Body of pancreas (tissue), 4 donors: ENCODE measurements around the gene GLCCI1. TPM values are rescaled to one million over a fixed set of nuclear protein-coding genes. Genes with fewer than 3 reads are reported as not detected.

Source experiments
- ATAC-seq: fragments of 150-250 bp; one replicate; pipeline ENCODE4 v1.9.1; 2016
- DNase-seq, 4 donors: peaks; one replicate each; pipeline ENCODE4 v3.0.0-alpha.2; 2019
- H3K27ac ChIP-seq, 4 donors: fragments of 200-600 bp; sonication (generic); 1 replicate in 3 of 4; 2 replicates in 1 of 4; pipeline versions ENCODE4 v1.5.1 to v1.6.1; 2016 to 2019; ENCODE audit warnings: mild to moderate bottlenecking in 1 of 4, mixed read lengths in 1 of 4, moderate library complexity in 1 of 4
- H3K27me3 ChIP-seq, 2 donors: fragments of 200-600 bp; sonication (generic); one replicate each; pipeline ENCODE4 v1.6.0; 2016; ENCODE audit warnings: mild to moderate bottlenecking in 1 of 2
- H3K36me3 ChIP-seq, 2 donors: fragments of 200-600 bp; sonication (generic); replicated peaks in 1 of 2; 2 replicates each; pipeline ENCODE4 v1.5.1; 2016; ENCODE audit warnings: low read depth in 2 of 2; ENCODE audit not compliant: insufficient read depth in 1 of 2
- H3K4me1 ChIP-seq: fragments of 200-600 bp; sonication (generic); one replicate; pipeline ENCODE4 v1.6.0; 2016
- H3K4me3 ChIP-seq, 2 donors: fragments of 200-600 bp; sonication (generic); 1 replicate in 1 of 2; 2 replicates in 1 of 2; pipeline ENCODE4 v1.5.1; 2016 to 2019
- H3K9me3 ChIP-seq, 3 donors: fragments of 200-600 bp; sonication (generic); 1 replicate in 2 of 3; 2 replicates in 1 of 3; pipeline ENCODE4 v1.5.1; 2016
- CTCF ChIP-seq, 7 experiments: fragments of 450-650 bp in 4 of 7; fragments of 200-600 bp in 3 of 7; sonication (generic) in 3 of 7; IDR thresholded peaks; one replicate each; pipeline ENCODE4 v1.5.1; 2016 to 2019; ENCODE audit warnings: antibody characterized with exemption in 7 of 7
- POLR2A ChIP-seq, 3 donors: fragments of 450-650 bp; IDR thresholded peaks; one replicate each; pipeline ENCODE4 v1.6.1; 2016; ENCODE audit warnings: antibody characterized with exemption in 3 of 3, mild to moderate bottlenecking in 2 of 3
- WGBS, 2 donors: methylation state at CpG; one replicate each; pipeline ENCODE4 v1.1.5; 2017; 5-methylcytosine and 5-hydroxymethylcytosine counted together
- intact Hi-C: fragments of 100-400 bp; cut with DNase I; formaldehyde crosslinking; loops from one replicate; pipeline ENCODE4 v1.15.1; 2023
- total RNA-seq, 2 donors: library from RNA; depleted of rRNA; stranded (reverse); fragments of >200 nt; gene quantifications; one replicate each; pipeline ENCODE4 v1.1.0, GENCODE V29; 2016

GLCCI1 gene
- total RNA-seq, 2 donors from 2014 or later, result 5.9 to 8.3 TPM

- H3K4me3 ChIP-seq, result no peak overlapping the region
- 84 to 93% methylated on average over 3 of the region's 3 CpGs for WGBS, 2 donors
- DNase-seq (no peak), ATAC-seq (no peak)
- H3K4me1 ChIP-seq, result no peaks in the 10 kb centered on the region
- TF ChIP-seq CTCF (IDR thresholded peaks at IDR 0.05), result no peak
- no peak for TF ChIP-seq POLR2A (IDR thresholded peaks at IDR 0.05)
- no peaks in the 10 kb centered on the region for H3K9me3 ChIP-seq
- H3K36me3 ChIP-seq, result no peaks in the 10 kb centered on the region
- no peak overlapping the region for H3K27ac ChIP-seq
- no peaks in the 10 kb centered on the region for H3K27me3 ChIP-seq
- intact Hi-C loops, result no loop called here
These were observed 8.1 kb downstream of the GLCCI1 start for GRCh38 chr7:7976677-7977076.

GRCh38 chr7:7977774-7978173, 9.2 kb downstream of the GLCCI1 start:
- DNase-seq (no peak), ATAC-seq (no peak)
- no peaks in the 10 kb centered on the region for H3K36me3 ChIP-seq
- TF ChIP-seq CTCF (IDR thresholded peaks at IDR 0.05) (no peak), POLR2A (IDR thresholded peaks at IDR 0.05) (no peak)
- no peaks in the 10 kb centered on the region for H3K4me1 ChIP-seq
- no peaks in the 10 kb centered on the region for H3K27me3 ChIP-seq
- H3K9me3 ChIP-seq, result no peaks in the 10 kb centered on the region
- WGBS, 2 donors, result 73 to 84% methylated on average over 2 of the region's 2 CpGs
- intact Hi-C loops, result no loop called here
- no peak overlapping the region for H3K4me3 ChIP-seq
- H3K27ac ChIP-seq, result no peak overlapping the region

- TF ChIP-seq POLR2A (IDR thresholded peaks at IDR 0.05), result no peak
- TF ChIP-seq CTCF (IDR thresholded peaks at IDR 0.05), result no peak
- DNase-seq (no peak), ATAC-seq (no peak)
- no peak overlapping the region for H3K27ac ChIP-seq
- H3K36me3 ChIP-seq, result no peaks in the 10 kb centered on the region
- WGBS, 2 donors, result 67 to 73% methylated on average over 2 of the region's 2 CpGs
- intact Hi-C loops, result no loop called here
- H3K27me3 ChIP-seq, result no peaks in the 10 kb centered on the region
- H3K9me3 ChIP-seq, result no peaks in the 10 kb centered on the region
- no peaks in the 10 kb centered on the region for H3K4me1 ChIP-seq
- no peak overlapping the region for H3K4me3 ChIP-seq
These were observed 10.3 kb downstream of the GLCCI1 start for GRCh38 chr7:7978860-7979259.

GRCh38 chr7:7979558-7979957, 11.0 kb downstream of the GLCCI1 start:
- no peak for TF ChIP-seq CTCF (IDR thresholded peaks at IDR 0.05)
- no peak for TF ChIP-seq POLR2A (IDR thresholded peaks at IDR 0.05)
- H3K9me3 ChIP-seq, result no peaks in the 10 kb centered on the region
- H3K4me1 ChIP-seq, result no peaks in the 10 kb centered on the region
- intact Hi-C loops, result no loop called here
- H3K4me3 ChIP-seq, result no peak overlapping the region
- WGBS, 2 donors, result 91 to 96% methylated on average over 1 of the region's 1 CpG
- H3K36me3 ChIP-seq, result no peaks in the 10 kb centered on the region
- H3K27me3 ChIP-seq, result no peaks in the 10 kb centered on the region
- DNase-seq (no peak), ATAC-seq (no peak)
- H3K27ac ChIP-seq, result no peak overlapping the region

GRCh38 chr7:7980134-7980533, 11.5 kb downstream of the GLCCI1 start:
- Histone ChIP-seq H3K27me3 (no peaks in the 10 kb centered on the region), H3K4me1 (no peaks in the 10 kb centered on the region), H3K4me3 (no peak overlapping the region), H3K36me3 (no peaks in the 10 kb centered on the region), H3K27ac (no peak overlapping the region), H3K9me3 (no peaks in the 10 kb centered on the region)
- DNase-seq (no peak), ATAC-seq (no peak)
- intact Hi-C loops, result no loop called here
- TF ChIP-seq POLR2A (IDR thresholded peaks at IDR 0.05), result no peak
- TF ChIP-seq CTCF (IDR thresholded peaks at IDR 0.05), result no peak
- 94 to 95% methylated on average over 2 of the region's 2 CpGs for WGBS, 2 donors
